ENCODE measurements around the gene MARCHF2. TPM values are rescaled to one million over a fixed set of nuclear protein-coding genes. Genes with fewer than 3 reads are reported as not detected.

Gene MARCHF2
- total RNA-seq, 4 donors from 2014 or later: 53.5 to 110 (median 60.8) TPM

DNA sequence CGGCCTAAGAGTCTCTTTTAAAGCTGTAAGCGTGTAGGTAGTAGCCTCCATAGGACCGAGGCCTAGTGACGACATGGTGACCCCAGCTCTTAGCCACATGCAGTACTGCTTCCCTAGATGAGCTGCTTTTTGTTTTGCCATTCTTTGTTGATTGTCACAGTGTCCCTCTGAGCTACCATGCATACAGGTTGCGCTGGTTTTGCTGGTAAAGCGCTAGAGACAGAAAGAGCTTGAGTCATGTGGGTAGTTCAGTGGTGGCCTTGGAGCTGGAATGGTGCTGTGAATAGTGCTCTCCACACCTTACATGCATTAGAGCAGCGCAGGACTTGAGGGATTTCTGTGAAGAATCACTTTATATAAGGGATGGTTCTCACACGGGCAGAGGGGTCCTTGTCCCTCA, 36.7 kb downstream of the MARCHF2 start:
- TF ChIP-seq POLR2A (IDR thresholded peaks at IDR 0.05) (no peak), CTCF (IDR thresholded peaks at IDR 0.05) (no peak)
- no peak overlapping the region for H3K4me3 ChIP-seq (ENCODE audit: low read depth, poor library complexity, severe bottlenecking)
- 59 to 72% methylated on average over 7 of the region's 8 CpGs for WGBS, 2 donors
- intact Hi-C loops (cut with DNase I; ENCODE audit: low total_unique reads): loop anchor here (5.0 kb wide), 1 partner anchor 1882 kb away; the partner anchor contains the start of gene RAVER1
- no peak for DNase-seq (ENCODE audit: low spot score in 2 of 2)

DNA sequence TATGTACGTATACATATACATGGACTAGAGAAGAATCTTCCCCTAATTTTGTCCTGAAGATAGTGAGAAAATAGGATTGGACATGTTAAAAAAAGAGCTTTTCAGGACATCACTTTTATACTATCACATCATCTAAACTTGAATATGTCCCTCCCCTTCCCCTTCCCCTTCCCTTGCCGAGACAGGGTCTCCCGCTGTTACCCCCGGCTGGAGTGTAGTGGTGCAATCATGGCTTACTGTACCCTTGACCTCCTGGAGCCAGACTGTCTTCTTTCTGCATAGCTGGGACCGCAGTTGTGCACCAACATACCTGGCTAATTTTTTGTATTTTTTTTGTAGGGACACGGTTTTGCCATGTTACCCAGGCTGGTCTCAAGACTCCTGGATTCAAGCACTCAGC, 38.3 kb downstream of the MARCHF2 start:
- no peak for DNase-seq (ENCODE audit: low spot score in 2 of 2)
- no peak overlapping the region for H3K4me3 ChIP-seq (ENCODE audit: low read depth, poor library complexity, severe bottlenecking)
- 71 to 72% methylated on average over 6 of the region's 6 CpGs for WGBS, 2 donors
- TF ChIP-seq POLR2A (IDR thresholded peaks at IDR 0.05) (no peak), CTCF (IDR thresholded peaks at IDR 0.05) (no peak)
- intact Hi-C loops (cut with DNase I; ENCODE audit: low total_unique reads): no loop called here

GRCh38 chr19:8451885-8452284, 38.8 kb downstream of the MARCHF2 start:
- no peak for DNase-seq (ENCODE audit: low spot score in 2 of 2)
- H3K4me3 ChIP-seq (ENCODE audit: low read depth, poor library complexity, severe bottlenecking): no peak overlapping the region
- TF ChIP-seq POLR2A (IDR thresholded peaks at IDR 0.05): no peak
- no peak for TF ChIP-seq CTCF (IDR thresholded peaks at IDR 0.05)
- intact Hi-C loops (cut with DNase I; ENCODE audit: low total_unique reads): no loop called here
- 55 to 63% methylated on average over 3 of the region's 3 CpGs for WGBS, 2 donors

- 65 to 73% methylated on average over 4 of the region's 4 CpGs for WGBS, 2 donors
- H3K4me3 ChIP-seq (ENCODE audit: low read depth, poor library complexity, severe bottlenecking): no peak overlapping the region
- no peak for DNase-seq (ENCODE audit: low spot score in 2 of 2)
- intact Hi-C loops (cut with DNase I; ENCODE audit: low total_unique reads): no loop called here
- TF ChIP-seq POLR2A (IDR thresholded peaks at IDR 0.05) (no peak), CTCF (IDR thresholded peaks at IDR 0.05) (no peak)
Measured at GRCh38 chr19:8452446-8453123, 39.5 kb downstream of the MARCHF2 start.

DNA sequence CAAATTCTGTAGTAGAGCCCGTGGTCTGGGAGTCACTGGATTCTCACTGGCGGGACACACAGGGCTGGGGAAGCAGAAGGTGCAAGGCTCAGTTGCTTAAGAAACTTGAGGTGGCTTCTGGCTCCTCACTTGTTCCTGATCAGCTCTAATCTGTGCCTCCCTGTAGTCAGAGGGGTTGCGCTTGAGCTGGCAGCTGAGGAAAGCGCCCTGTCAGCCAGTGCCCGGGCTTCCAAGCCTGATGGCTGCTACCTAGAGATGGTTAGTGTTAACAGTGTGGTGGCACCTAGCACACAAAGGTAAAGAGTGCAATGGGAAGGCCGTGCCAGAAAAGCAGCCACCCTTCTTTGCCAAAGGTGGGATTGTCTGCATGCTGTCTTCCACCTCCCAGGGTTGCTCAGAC, 40.5 kb downstream of the MARCHF2 start:
- no peak for TF ChIP-seq POLR2A (IDR thresholded peaks at IDR 0.05)
- 79 to 84% methylated on average over 6 of the region's 6 CpGs for WGBS, 2 donors
- no peak for DNase-seq (ENCODE audit: low spot score in 2 of 2)
- H3K4me3 ChIP-seq (ENCODE audit: low read depth, poor library complexity, severe bottlenecking): no peak overlapping the region
- intact Hi-C loops (cut with DNase I; ENCODE audit: low total_unique reads): no loop called here

DNA sequence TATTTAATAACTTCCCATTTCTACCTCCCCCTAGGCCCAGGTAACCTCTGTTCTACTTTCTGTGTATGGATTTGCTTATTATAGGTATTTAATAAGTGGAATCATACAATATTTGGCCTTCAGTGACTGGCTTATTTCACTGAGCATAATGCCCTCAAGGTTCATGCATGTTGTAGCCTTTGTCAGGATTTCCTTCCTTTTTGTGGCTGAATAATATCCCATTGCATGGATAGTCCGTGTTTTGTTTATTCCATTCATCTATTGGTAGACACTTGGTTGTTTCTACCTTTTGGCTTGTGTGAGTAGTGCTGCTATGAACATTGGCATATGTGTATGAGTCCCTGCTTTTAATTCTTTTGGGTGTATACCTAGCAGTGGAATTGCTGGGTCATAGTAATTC, 41.1 kb downstream of the MARCHF2 start:
- 52 to 54% methylated on average over 1 of the region's 1 CpG for WGBS, 2 donors
- no peak for DNase-seq (ENCODE audit: low spot score in 2 of 2)
- TF ChIP-seq POLR2A (IDR thresholded peaks at IDR 0.05): no peak
- TF ChIP-seq CTCF (IDR thresholded peaks at IDR 0.05): no peak
- intact Hi-C loops (cut with DNase I; ENCODE audit: low total_unique reads): no loop called here
- no peak overlapping the region for H3K4me3 ChIP-seq (ENCODE audit: low read depth, poor library complexity, severe bottlenecking)

Measured in lower leg skin (tissue), 4 donors.